ENCODE data around the gene MKX.

MKX gene

GRCh38 chr10:27624941-27625340 lies 120.7 kb downstream of the MKX start:
- TF ChIP-seq, protein P1, sequence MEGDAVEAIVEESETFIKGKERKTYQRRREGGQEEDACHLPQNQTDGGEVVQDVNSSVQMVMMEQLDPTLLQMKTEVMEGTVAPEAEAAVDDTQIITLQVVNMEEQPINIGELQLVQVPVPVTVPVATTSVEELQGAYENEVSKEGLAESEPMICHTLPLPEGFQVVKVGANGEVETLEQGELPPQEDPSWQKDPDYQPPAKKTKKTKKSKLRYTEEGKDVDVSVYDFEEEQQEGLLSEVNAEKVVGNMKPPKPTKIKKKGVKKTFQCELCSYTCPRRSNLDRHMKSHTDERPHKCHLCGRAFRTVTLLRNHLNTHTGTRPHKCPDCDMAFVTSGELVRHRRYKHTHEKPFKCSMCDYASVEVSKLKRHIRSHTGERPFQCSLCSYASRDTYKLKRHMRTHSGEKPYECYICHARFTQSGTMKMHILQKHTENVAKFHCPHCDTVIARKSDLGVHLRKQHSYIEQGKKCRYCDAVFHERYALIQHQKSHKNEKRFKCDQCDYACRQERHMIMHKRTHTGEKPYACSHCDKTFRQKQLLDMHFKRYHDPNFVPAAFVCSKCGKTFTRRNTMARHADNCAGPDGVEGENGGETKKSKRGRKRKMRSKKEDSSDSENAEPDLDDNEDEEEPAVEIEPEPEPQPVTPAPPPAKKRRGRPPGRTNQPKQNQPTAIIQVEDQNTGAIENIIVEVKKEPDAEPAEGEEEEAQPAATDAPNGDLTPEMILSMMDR (IDR thresholded peaks at IDR 0.05), result no peak
- peaks cover 0 to 23% (median 13%) of the 10 kb centered on the region in 4 donors for H3K4me1 ChIP-seq
- H3K27ac ChIP-seq, result no peak overlapping the region
- no peaks in the 10 kb centered on the region for H3K9me3 ChIP-seq
- intact Hi-C loops (cut with DNase I; ENCODE audit: low total_unique reads), result no loop called here
- H3K4me3 ChIP-seq, result no peak overlapping the region
- no peaks in the 10 kb centered on the region for H3K36me3 ChIP-seq
- no peaks in the 10 kb centered on the region for H3K27me3 ChIP-seq
- DNase-seq, result no peak

All from tibial artery (tissue), 4 donors.